Tibial nerve (tissue), 4 donors: Measurements from ENCODE around the gene UBE2I. TPM values are rescaled to one million over a fixed set of nuclear protein-coding genes. Genes with fewer than 3 reads are reported as not detected.

Source experiments
- DNase-seq, 2 donors: peaks; one replicate each; pipeline ENCODE4 v3.0.0-alpha.2; 2019; ENCODE audit warnings: low spot score in 2 of 2
- H3K27ac ChIP-seq, 4 donors: fragments of 200-600 bp; sonication (generic) in 3 of 4; one replicate each; pipeline ENCODE4 v1.5.1; 2017 to 2019; ENCODE audit warnings: mild to moderate bottlenecking in 1 of 4
- H3K27me3 ChIP-seq, 2 donors: fragments of 200-600 bp; sonication (generic) in 1 of 2; one replicate each; pipeline versions ENCODE4 v1.5.1 to v1.6.0; 2017 to 2019
- H3K36me3 ChIP-seq, 3 donors: fragments of 200-600 bp; sonication (generic); one replicate each; pipeline ENCODE4 v1.5.1; 2018 to 2019
- H3K4me1 ChIP-seq, 4 donors: fragments of 200-600 bp; sonication (generic) in 3 of 4; one replicate each; pipeline ENCODE4 v1.5.1; 2017 to 2019
- H3K4me3 ChIP-seq, 4 donors: fragments of 200-600 bp; sonication (generic) in 3 of 4; one replicate each; pipeline ENCODE4 v1.5.1; 2017 to 2019; ENCODE audit warnings: mild to moderate bottlenecking in 1 of 4, moderate library complexity in 1 of 4
- H3K9me3 ChIP-seq, 4 donors: fragments of 200-600 bp; sonication (generic) in 3 of 4; one replicate each; pipeline ENCODE4 v1.5.1; 2017 to 2019
- EP300 ChIP-seq, 2 donors: sonication (generic); formaldehyde crosslinking; IDR thresholded peaks; one replicate each; pipeline ENCODE4 v1.6.1; 2017; ENCODE audit warnings: antibody characterized with exemption in 2 of 2, mild to moderate bottlenecking in 1 of 2
- POLR2A ChIP-seq, 2 donors: fragments of 450-650 bp; IDR thresholded peaks; one replicate each; pipeline ENCODE4 v1.6.1; 2017; ENCODE audit warnings: antibody characterized with exemption in 2 of 2, mild to moderate bottlenecking in 2 of 2, moderate library complexity in 2 of 2
- WGBS, 2 donors: methylation state at CpG; one replicate each; pipeline ENCODE4 v1.1.5; 2018; 5-methylcytosine and 5-hydroxymethylcytosine counted together
- total RNA-seq, 4 donors: library from RNA; depleted of rRNA; stranded (reverse); fragments of >200 nt; gene quantifications; one replicate each; pipeline ENCODE4 v1.1.0, GENCODE V29; 2016
- TF ChIP-seq, protein P1 (sequence below), 5 experiments: fragments of 200-600 bp in 3 of 5; fragments of 450-650 bp in 2 of 5; sonication (generic) in 3 of 5; IDR thresholded peaks; one replicate each; pipeline ENCODE4 v1.5.1; 2016 to 2019; ENCODE audit warnings: antibody characterized with exemption in 5 of 5, mild to moderate bottlenecking in 3 of 5, moderate library complexity in 2 of 5

Gene UBE2I
- total RNA-seq, 4 donors from 2014 or later: 87.3 to 161 (median 111) TPM

DNA sequence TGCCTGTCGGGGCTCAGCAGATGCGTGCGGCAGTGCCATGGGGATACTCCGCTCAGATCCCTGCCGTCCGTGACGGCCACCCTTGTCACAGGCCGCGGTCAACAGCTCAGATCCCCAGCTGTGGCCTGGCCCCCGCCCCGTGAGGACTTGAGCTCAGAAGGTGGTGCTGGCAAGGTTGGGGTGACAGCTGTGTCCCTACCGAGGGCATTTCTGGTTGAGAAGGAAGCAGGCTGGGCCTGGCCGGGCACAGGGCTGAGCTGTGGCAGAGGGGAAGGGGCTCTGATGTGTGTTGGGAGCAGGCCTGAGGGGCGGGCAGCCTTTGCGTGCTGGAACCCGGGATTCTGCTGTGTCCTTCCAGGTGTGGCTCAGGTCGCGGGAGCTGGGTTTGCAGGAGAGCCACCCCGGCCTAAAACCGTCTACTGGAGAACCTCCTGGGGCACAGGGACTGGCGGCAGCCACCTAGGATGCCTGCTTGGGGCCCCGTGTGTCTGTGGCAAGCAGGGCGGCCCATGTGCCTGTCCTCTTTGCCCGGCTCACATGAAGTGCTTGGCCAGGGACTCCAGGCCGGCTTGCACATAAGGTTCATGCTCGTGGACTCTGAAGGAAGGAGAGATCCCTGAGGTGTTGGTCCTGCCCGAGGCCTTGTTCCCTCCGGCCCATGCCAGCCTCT, 5.1 kb downstream of the UBE2I start:
- Histone ChIP-seq H3K27me3 (no peaks in the 10 kb centered on the region), H3K4me1 (peaks cover 5 to 50% (median 27%) of the 10 kb centered on the region in 4 donors), H3K4me3 (no peak overlapping the region), H3K9me3 (no peaks in the 10 kb centered on the region), H3K36me3 (peaks cover 0 to 63% (median 32%) of the 10 kb centered on the region in 3 donors), H3K27ac (no peak overlapping the region)
- TF ChIP-seq, protein P1, sequence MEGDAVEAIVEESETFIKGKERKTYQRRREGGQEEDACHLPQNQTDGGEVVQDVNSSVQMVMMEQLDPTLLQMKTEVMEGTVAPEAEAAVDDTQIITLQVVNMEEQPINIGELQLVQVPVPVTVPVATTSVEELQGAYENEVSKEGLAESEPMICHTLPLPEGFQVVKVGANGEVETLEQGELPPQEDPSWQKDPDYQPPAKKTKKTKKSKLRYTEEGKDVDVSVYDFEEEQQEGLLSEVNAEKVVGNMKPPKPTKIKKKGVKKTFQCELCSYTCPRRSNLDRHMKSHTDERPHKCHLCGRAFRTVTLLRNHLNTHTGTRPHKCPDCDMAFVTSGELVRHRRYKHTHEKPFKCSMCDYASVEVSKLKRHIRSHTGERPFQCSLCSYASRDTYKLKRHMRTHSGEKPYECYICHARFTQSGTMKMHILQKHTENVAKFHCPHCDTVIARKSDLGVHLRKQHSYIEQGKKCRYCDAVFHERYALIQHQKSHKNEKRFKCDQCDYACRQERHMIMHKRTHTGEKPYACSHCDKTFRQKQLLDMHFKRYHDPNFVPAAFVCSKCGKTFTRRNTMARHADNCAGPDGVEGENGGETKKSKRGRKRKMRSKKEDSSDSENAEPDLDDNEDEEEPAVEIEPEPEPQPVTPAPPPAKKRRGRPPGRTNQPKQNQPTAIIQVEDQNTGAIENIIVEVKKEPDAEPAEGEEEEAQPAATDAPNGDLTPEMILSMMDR (IDR thresholded peaks at IDR 0.05): no peak
- TF ChIP-seq EP300 (IDR thresholded peaks at IDR 0.05) (no peak), POLR2A (IDR thresholded peaks at IDR 0.05) (no peak)
- WGBS, 2 donors: 85 to 86% methylated on average over 20 to 24 of the region's 28 CpGs
- DNase-seq: no peak

DNA sequence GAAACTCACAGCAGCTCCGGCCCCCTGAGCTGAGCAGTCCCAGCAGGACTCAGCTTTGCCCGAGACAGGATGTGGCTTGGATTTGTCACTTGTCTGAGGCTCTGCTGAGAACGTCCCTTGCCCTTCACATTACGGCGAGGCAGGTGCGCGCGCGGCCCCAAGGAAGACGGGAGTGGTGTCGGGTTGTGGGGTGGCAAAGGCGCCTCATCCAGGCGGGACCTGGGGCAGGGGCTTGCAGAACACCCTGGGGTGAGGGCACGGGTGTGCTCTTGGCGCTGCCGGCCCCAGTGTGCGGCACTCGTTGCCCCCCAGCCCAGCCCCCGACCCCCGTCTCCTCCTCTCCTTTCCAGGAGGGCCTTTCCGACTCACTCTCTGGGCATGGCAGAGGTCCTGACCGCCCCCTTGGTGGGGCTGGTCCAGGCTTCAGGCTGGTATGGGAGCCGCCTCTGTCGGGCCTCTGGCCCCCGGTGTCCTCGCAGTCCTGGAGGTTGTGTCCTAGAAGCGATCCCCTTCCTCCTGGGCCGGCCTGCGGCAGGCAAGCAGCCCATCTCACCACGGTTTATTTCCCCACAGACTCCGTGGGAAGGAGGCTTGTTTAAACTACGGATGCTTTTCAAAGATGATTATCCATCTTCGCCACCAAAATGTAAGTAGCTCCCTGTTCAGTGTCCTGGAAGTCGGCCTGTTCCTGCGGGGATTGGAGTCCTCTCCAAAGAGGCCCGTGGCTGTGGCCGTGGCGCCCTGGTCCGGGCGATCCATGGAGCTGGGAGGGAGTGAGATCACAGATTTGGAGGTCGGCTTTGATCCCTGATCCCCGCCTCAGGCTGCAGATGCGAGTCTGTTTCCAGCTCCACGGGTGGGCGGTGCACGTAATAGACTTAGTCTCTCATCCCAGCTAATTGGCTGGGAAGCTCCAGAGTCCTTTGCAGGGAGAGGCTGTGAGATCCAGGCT, 5.9 kb downstream of the UBE2I start:
- WGBS, 2 donors: 81 to 82% methylated on average over 38 to 44 of the region's 46 CpGs
- TF ChIP-seq EP300 (IDR thresholded peaks at IDR 0.05) (no peak), POLR2A (IDR thresholded peaks at IDR 0.05) (no peak)
- TF ChIP-seq, protein P1 (IDR thresholded peaks at IDR 0.05): no peak
- no peak overlapping the region for H3K4me3 ChIP-seq
- H3K27me3 ChIP-seq: no peaks in the 10 kb centered on the region
- no peak for DNase-seq
- H3K27ac ChIP-seq: no peak overlapping the region
- peaks cover 0 to 71% (median 41%) of the 10 kb centered on the region in 3 donors for H3K36me3 ChIP-seq
- H3K4me1 ChIP-seq: peaks cover 5 to 49% (median 27%) of the 10 kb centered on the region in 4 donors
- no peaks in the 10 kb centered on the region for H3K9me3 ChIP-seq

DNA sequence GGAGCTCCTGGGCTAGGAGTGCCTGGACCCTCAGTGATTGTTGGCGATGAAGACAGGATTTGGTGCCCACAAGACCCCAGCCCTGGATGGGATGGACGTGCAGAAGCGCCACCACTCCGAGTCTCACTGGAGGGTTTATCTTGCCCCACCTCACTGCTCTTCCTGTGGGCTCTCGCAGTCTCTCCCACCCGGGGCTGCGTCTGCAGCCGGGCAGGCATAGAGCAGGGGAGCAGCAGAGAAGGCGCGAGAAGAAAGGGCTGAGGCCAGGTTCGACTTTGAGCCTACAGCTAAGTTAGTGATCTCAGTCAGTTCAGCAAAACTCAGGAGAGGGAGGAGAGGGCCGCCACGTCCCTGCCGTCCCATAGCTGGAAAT, 6.6 kb downstream of the UBE2I start:
- Histone ChIP-seq H3K9me3 (no peaks in the 10 kb centered on the region), H3K27ac (no peak overlapping the region), H3K4me3 (no peak overlapping the region), H3K4me1 (peaks cover 5 to 42% (median 23%) of the 10 kb centered on the region in 4 donors), H3K36me3 (peaks cover 5 to 78% (median 47%) of the 10 kb centered on the region in 3 donors), H3K27me3 (no peaks in the 10 kb centered on the region)
- no peak for TF ChIP-seq POLR2A (IDR thresholded peaks at IDR 0.05)
- TF ChIP-seq, protein P1 (IDR thresholded peaks at IDR 0.05): no peak
- TF ChIP-seq EP300 (IDR thresholded peaks at IDR 0.05): no peak
- WGBS, 2 donors: 83 to 85% methylated on average over 13 to 14 of the region's 14 CpGs
- DNase-seq: no peak

DNA sequence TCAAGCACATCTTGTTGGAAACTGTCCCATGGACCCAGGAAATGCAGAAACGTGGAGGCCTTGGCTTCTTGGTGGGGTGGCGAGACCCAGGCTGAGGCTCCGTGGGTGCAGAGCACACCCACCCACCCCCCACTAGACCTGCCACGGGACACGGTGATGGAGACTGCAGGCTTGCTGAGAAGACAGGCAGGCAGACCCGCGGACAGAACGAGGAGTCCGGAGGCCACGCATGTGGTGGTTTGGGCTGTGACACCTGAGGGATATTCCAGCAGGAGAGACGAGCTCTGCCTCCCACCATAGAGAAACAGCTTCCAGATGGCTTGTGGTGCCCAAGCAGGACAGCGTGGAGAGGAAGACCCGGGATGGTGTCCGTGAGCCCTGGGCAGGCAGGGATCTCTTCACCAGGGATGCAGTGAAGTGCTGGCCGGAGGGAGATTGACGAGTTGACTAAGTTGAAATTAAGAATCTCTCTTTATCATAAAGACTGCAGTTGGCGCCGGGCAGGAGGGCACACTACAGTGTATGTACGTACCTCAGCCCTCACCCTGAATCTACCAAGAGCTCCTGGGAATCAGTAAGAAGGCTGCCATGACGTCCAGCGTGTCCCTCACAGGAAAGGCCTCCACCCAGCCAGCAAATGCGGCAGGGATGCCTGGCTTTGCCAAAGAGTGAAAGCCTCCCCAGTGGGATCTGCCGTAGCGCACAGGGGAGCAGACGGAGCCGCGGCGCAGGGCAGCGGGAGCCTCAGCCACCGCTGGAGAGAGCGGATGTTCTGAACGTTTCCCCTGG, 8.2 kb downstream of the UBE2I start:
- no peak overlapping the region for H3K27ac ChIP-seq
- WGBS, 2 donors: 84 to 85% methylated on average over 26 to 32 of the region's 32 CpGs
- TF ChIP-seq, protein P1 (IDR thresholded peaks at IDR 0.05): no peak
- no peak for TF ChIP-seq POLR2A (IDR thresholded peaks at IDR 0.05)
- TF ChIP-seq EP300 (IDR thresholded peaks at IDR 0.05): no peak
- no peaks in the 10 kb centered on the region for H3K9me3 ChIP-seq
- no peak overlapping the region for H3K4me3 ChIP-seq
- DNase-seq: no peak
- no peaks in the 10 kb centered on the region for H3K27me3 ChIP-seq
- peaks cover 5 to 91% (median 49%) of the 10 kb centered on the region in 3 donors for H3K36me3 ChIP-seq
- peaks cover 0 to 25% (median 7%) of the 10 kb centered on the region in 4 donors for H3K4me1 ChIP-seq
